ENCODE results near the gene UTF1. TPM values are rescaled to one million over a fixed set of nuclear protein-coding genes. Genes with fewer than 3 reads are reported as not detected.

UTF1 gene
- polyA plus RNA-seq, 3 donors = 0.14 to 0.48 (median 0.24) TPM

- H3K4me1 Mint-ChIP-seq = peaks cover 28% of the 10 kb centered on the region
- peaks cover 0 to 4% (median 2%) of the 10 kb centered on the region in 7 donors for H3K9me3 Mint-ChIP-seq
- Histone ChIP-seq H3K4me1 (ENCODE audit: control insufficient read depth in 1 of 2, insufficient read depth in 2 of 2, low read length in 2 of 2) (peaks cover 58 to 61% of the 10 kb centered on the region in 2 donors), H3K9me3 (replicated peaks in 1 of 2; ENCODE audit: control insufficient read depth in 1 of 2, insufficient read depth in 1 of 2, low read length in 2 of 2) (no peaks in the 10 kb centered on the region), H3K4me3 (replicated peaks in 1 of 3; ENCODE audit: low read depth in 2 of 3, low read length in 3 of 3) (no peak overlapping the region), H4K20me1 (ENCODE audit: insufficient read depth, low read length) (peaks cover 6% of the 10 kb centered on the region), H3K4me2 (replicated peaks; ENCODE audit: extremely low read depth, low read length, poor library complexity, severe bottlenecking) (no peak overlapping the region), H2AFZ (ENCODE audit: insufficient read depth, low read depth, low read length, poor library complexity, severe bottlenecking) (no peak overlapping the region), H3K27me3 (ENCODE audit: control insufficient read depth in 2 of 2, insufficient read depth in 2 of 2, low read length in 2 of 2) (peaks cover 3 to 50% of the 10 kb centered on the region in 2 donors), H3K36me3 (replicated peaks in 1 of 2; ENCODE audit: control insufficient read depth in 1 of 2, insufficient read depth in 2 of 2, low read length in 2 of 2) (no peaks in the 10 kb centered on the region), H3K79me2 (ENCODE audit: insufficient read depth, low read length) (no peaks in the 10 kb centered on the region), H3K27ac (ENCODE audit: low read depth in 1 of 2, low read length in 2 of 2) (no peak overlapping the region), H3K9ac (ENCODE audit: insufficient read depth, low read length, poor library complexity, severe bottlenecking) (no peak overlapping the region)
- peaks cover 31 to 75% (median 54%) of the 10 kb centered on the region in 3 donors for H3K27me3 Mint-ChIP-seq (ENCODE audit: low read depth in 3 of 3)
- 32% methylated on average over 12 of the region's 15 CpGs for WGBS (ENCODE audit: insufficient coverage)
- intact Hi-C loops (cut with micrococcal nuclease) = loop anchor here in 1 of 2 donors (10.0 kb wide), 2 partner anchors 95 to 225 kb away; no protein-coding TSS in a partner anchor
- H3K27ac Mint-ChIP-seq = no peak overlapping the region
- no peak for DNase-seq
- TF ChIP-seq CTCF (IDR thresholded peaks at IDR 0.05) = no peak
- peaks cover 9 to 13% of the 10 kb centered on the region in 2 donors for H3K36me3 Mint-ChIP-seq
- H3K4me3 Mint-ChIP-seq = peak overlapping the region in 1 of 2 donors; percentile 39
These were observed 10.0 kb downstream of the UTF1 start for GRCh38 chr10:133239990-133240389.

GRCh38 chr10:133241501-133242205 is 11.6 kb downstream of the UTF1 start:
- Mint-ChIP-seq H3K36me3 (peaks cover 9 to 13% of the 10 kb centered on the region in 2 donors), H3K27me3 (ENCODE audit: low read depth in 3 of 3) (peaks cover 31 to 75% (median 54%) of the 10 kb centered on the region in 3 donors)
- peak overlapping the region; percentile 80 for H3K4me2 ChIP-seq (replicated peaks; ENCODE audit: extremely low read depth, low read length, poor library complexity, severe bottlenecking)

More at GRCh38 chr10:133241501-133242205, 11.6 kb downstream of the UTF1 start:
- Mint-ChIP-seq H3K9me3 (peaks cover 0 to 4% (median 2%) of the 10 kb centered on the region in 7 donors), H3K27ac (peak overlapping the region in 5 of 7 donors; percentile 33 to 63 (median 62)), H3K4me3 (peak overlapping the region; percentile 82 to 94), H3K4me1 (peaks cover 27% of the 10 kb centered on the region)
- Histone ChIP-seq H3K9me3 (replicated peaks in 1 of 2; ENCODE audit: control insufficient read depth in 1 of 2, insufficient read depth in 1 of 2, low read length in 2 of 2) (no peaks in the 10 kb centered on the region), H3K4me3 (replicated peaks in 1 of 3; ENCODE audit: low read depth in 2 of 3, low read length in 3 of 3) (peak overlapping the region; percentile 36 to 75 (median 40)), H3K27me3 (ENCODE audit: control insufficient read depth in 2 of 2, insufficient read depth in 2 of 2, low read length in 2 of 2) (peaks cover 3 to 50% of the 10 kb centered on the region in 2 donors), H3K36me3 (replicated peaks in 1 of 2; ENCODE audit: control insufficient read depth in 1 of 2, insufficient read depth in 2 of 2, low read length in 2 of 2) (no peaks in the 10 kb centered on the region), H4K20me1 (ENCODE audit: insufficient read depth, low read length) (peaks cover 6% of the 10 kb centered on the region), H3K4me1 (ENCODE audit: control insufficient read depth in 1 of 2, insufficient read depth in 2 of 2, low read length in 2 of 2) (peaks cover 43 to 53% of the 10 kb centered on the region in 2 donors), H3K27ac (ENCODE audit: low read depth in 1 of 2, low read length in 2 of 2) (no peak overlapping the region), H3K9ac (ENCODE audit: insufficient read depth, low read length, poor library complexity, severe bottlenecking) (no peak overlapping the region), H3K79me2 (ENCODE audit: insufficient read depth, low read length) (no peaks in the 10 kb centered on the region), H2AFZ (ENCODE audit: insufficient read depth, low read depth, low read length, poor library complexity, severe bottlenecking) (peak overlapping the region; percentile 33)
- 23% methylated on average over 25 of the region's 25 CpGs for WGBS (ENCODE audit: insufficient coverage)
- peak in 1 of 3 donors; percentile 16 for DNase-seq
- no peak for TF ChIP-seq CTCF (IDR thresholded peaks at IDR 0.05)
- intact Hi-C loops (cut with micrococcal nuclease) = loop anchor here in 1 of 2 donors (10.0 kb wide), 1 partner anchor 227 kb away; no protein-coding TSS in a partner anchor

Measured in CD14-positive monocyte (primary cell).